K562 (cell line): ENCODE measurements around the gene RARG. TPM values are rescaled to one million over a fixed set of nuclear protein-coding genes. Genes with fewer than 3 reads are reported as not detected.

Experiments used
- CBX5 ChIP-seq: IDR thresholded peaks from 2 replicates; pipeline ENCODE4 v1.6.1; 2014; ENCODE audit warnings: low read depth, borderline replicate concordance
- CHD2 ChIP-seq: IDR thresholded peaks from 2 replicates; pipeline ENCODE4 v1.6.1; 2011; ENCODE audit warnings: low read depth, low read length
- CREB1 ChIP-seq, 2 experiments: sonication (generic) in 1 of 2; formaldehyde crosslinking in 1 of 2; IDR thresholded peaks; 2 replicates each; pipeline versions ENCODE4 v1.6.1 to v1.8.0; 2012 to 2022; ENCODE audit warnings: inconsistent platforms in 1 of 2, mild to moderate bottlenecking in 1 of 2, missing genetic modification reagents in 1 of 2, moderate library complexity in 1 of 2
- HDAC1 ChIP-seq, 2 experiments: fragments of 450-650 bp; IDR thresholded peaks; 2 replicates each; pipeline ENCODE4 v1.6.1; 2016 to 2017; ENCODE audit warnings: inconsistent platforms in 1 of 2, mild to moderate bottlenecking in 1 of 2, moderate library complexity in 1 of 2
- HMG20A ChIP-seq: fragments of 450-650 bp; formaldehyde crosslinking; conservative IDR thresholded peaks from 2 replicates; pipeline ENCODE4 v1.4.0; 2020; ENCODE audit warnings: mild to moderate bottlenecking, mixed read lengths
- KDM4B ChIP-seq, 2 experiments: fragments of 450-650 bp in 1 of 2; sonication (generic) in 1 of 2; IDR thresholded peaks; 2 replicates each; pipeline ENCODE4 v1.6.1; 2016 to 2017; ENCODE audit warnings: borderline replicate concordance in 2 of 2, antibody characterized with exemption in 1 of 2, low read depth in 1 of 2, mild to moderate bottlenecking in 1 of 2
- NELFE ChIP-seq: IDR thresholded peaks from 2 replicates; pipeline ENCODE4 v1.6.1; 2011; ENCODE audit warnings: mild to moderate bottlenecking; ENCODE audit not compliant: insufficient read depth, insufficient read length
- PURB ChIP-seq: sonication (generic); formaldehyde crosslinking; IDR thresholded peaks from 2 replicates; pipeline ENCODE4 v1.9.0; 2021; ENCODE audit warnings: low read depth, mild to moderate bottlenecking, missing genetic modification reagents
- RUNX1 ChIP-seq: sonication (generic); IDR thresholded peaks from 2 replicates; pipeline ENCODE4 v1.6.1; 2016; ENCODE audit warnings: antibody characterized with exemption, low read depth
- SMAD2 ChIP-seq: fragments of 150-350 bp; IDR thresholded peaks from 2 replicates; pipeline ENCODE4 v1.6.1; 2014; ENCODE audit warnings: low read depth, mild to moderate bottlenecking, low read length
- SMAD4 ChIP-seq: fragments of 250-450 bp; sonication (Bioruptor Pico); conservative IDR thresholded peaks from 2 replicates; pipeline ENCODE4 v1.8.0; 2021; ENCODE audit warnings: inconsistent platforms, mild to moderate bottlenecking, moderate library complexity
- SOX6 ChIP-seq: fragments of 450-650 bp; IDR thresholded peaks from 2 replicates; pipeline ENCODE4 v1.6.1; 2014; ENCODE audit warnings: mild to moderate bottlenecking
- SREBF2 ChIP-seq: sonication (generic); formaldehyde crosslinking; IDR thresholded peaks from 2 replicates; pipeline ENCODE4 v1.4.0; 2020; ENCODE audit warnings: mild to moderate bottlenecking, missing genetic modification reagents
- STAG1 ChIP-seq: sonication (generic); formaldehyde crosslinking; IDR thresholded peaks from 2 replicates; pipeline ENCODE4 v1.5.0; 2020; ENCODE audit warnings: missing genetic modification reagents, borderline replicate concordance
- U2AF2 ChIP-seq: fragments of 200-400 bp; formaldehyde crosslinking; optimal IDR thresholded peaks from 2 replicates; pipeline ENCODE3; 2017; ENCODE audit warnings: low read depth, mild to moderate bottlenecking, low read length
- USF2 ChIP-seq: sonication (generic); formaldehyde crosslinking; IDR thresholded peaks from 2 replicates; pipeline ENCODE4 v1.5.0; 2020; ENCODE audit warnings: missing genetic modification reagents
- ZFPM2 ChIP-seq: fragments of 250-450 bp; sonication (Bioruptor Pico); IDR thresholded peaks from 2 replicates; pipeline ENCODE4 v1.5.1; 2022; ENCODE audit warnings: mild to moderate bottlenecking
- ZNF57 ChIP-seq: fragments of 450-650 bp; formaldehyde crosslinking; IDR thresholded peaks from 2 replicates; pipeline ENCODE4 v1.4.0; 2020; ENCODE audit warnings: mild to moderate bottlenecking, moderate library complexity
- ZNF584 ChIP-seq: fragments of 200-800 bp; sonication (Bioruptor generic); IDR thresholded peaks from 2 replicates; pipeline ENCODE4 v1.6.1; 2016; ENCODE audit warnings: low read depth, mild to moderate bottlenecking, missing genetic modification characterization, missing compliant biosample characterization
- ZNF76 ChIP-seq: fragments of 250-450 bp; sonication (Bioruptor Pico); IDR thresholded peaks from 2 replicates; pipeline ENCODE4 v1.4.0; 2020; ENCODE audit warnings: mild to moderate bottlenecking, moderate library complexity, borderline replicate concordance
- ZNF780A ChIP-seq: fragments of 250-450 bp; sonication (Bioruptor Pico); IDR thresholded peaks from 2 replicates; pipeline ENCODE4 v1.5.0; 2021; ENCODE audit warnings: mild to moderate bottlenecking
- polyA plus RNA-seq, 8 experiments: library from polyadenylated mRNA; depleted of rRNA in 4 of 8; stranded (reverse) in 5 of 8; unstranded in 3 of 8; fragments of >200 nt; fragmentation: Nextera tagmentation in 2 of 8; fragmentation: Illumina TruSeq in 1 of 8; extraction: Ambion mirVana in 2 of 8; extraction: Trizol in 1 of 8; gene quantifications; 2 replicates each; pipeline versions ENCODE4 v1.2.1 to v1.2.3, GENCODE V29; 2011 to 2014; ENCODE audit warnings: inconsistent platforms in 1 of 8, missing spikeins in 1 of 8
- total RNA-seq, 7 experiments: library from RNA; depleted of rRNA in 6 of 7; stranded (reverse); fragments of >200 nt in 6 of 7; fragmentation: Illumina TruSeq in 2 of 7; extraction: Trizol in 2 of 7; gene quantifications; 2 replicates each; pipeline versions ENCODE4 v1.2.1 to v1.2.3, GENCODE V29; 2011 to 2021; ENCODE audit warnings: low replicate concordance in 1 of 7
- TF ChIP-seq, protein P1 (sequence below): fragments of 150-350 bp; IDR thresholded peaks from 2 replicates; pipeline ENCODE4 v1.6.1; 2014; ENCODE audit warnings: low read depth, mild to moderate bottlenecking, low read length, borderline replicate concordance
- TF ChIP-seq, protein P2 (sequence below): fragments of 250-450 bp; sonication (Bioruptor Pico); IDR thresholded peaks from 2 replicates; pipeline ENCODE4 v1.9.0; 2021; ENCODE audit warnings: mild to moderate bottlenecking, inconsistent platforms

The RARG gene
- total and polyA plus RNA-seq, 9 of the 15 experiments (the other 6 are each of a cell fraction or from before 2014, with no cell fraction given): 0.18 to 7.6 (median 3.8) TPM

DNA sequence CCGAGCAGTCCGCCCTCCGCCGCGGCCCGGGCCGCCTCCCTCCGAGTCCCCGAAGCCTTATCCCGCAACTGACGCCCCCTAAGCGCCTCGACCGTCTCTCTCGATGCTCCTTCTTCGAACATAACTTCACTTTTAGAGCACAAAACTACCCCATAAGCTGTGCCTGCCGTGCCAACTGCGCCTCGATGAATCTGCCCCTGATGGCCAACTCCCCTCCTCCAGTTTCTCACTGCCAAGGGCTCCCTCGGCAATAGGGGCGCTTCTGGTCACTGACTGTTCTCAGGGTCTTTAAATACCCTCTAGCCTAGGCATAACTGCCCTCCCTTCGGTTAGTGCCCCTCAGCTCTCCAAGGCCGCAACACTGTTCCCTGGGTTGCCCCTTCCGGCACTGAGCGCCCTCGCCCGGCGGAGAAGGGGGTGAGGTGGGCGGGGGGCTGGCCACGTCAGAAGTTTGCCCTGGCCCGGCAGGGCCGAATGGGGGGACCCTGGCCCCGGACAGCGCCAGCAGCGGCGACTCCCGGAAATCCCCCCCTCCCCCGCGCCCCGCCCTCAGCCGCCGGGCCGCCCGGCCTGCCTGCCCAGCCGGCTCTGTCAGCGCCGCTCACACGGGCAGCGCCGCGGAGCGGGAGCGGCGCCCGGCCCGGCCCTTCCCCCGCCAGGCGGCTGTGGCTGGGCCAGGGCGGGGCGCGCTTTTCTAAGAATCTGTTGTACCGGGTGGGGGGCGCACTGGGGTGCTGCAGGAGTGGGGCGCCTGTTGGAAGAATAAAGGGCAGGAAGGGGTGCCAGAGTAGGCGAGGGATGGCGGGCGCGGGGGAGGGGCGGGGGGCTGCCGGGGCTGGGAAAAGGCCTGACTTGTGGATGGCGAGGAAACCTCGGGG is 10.6 kb downstream of the RARG start (continued):
- TF ChIP-seq, protein P1, sequence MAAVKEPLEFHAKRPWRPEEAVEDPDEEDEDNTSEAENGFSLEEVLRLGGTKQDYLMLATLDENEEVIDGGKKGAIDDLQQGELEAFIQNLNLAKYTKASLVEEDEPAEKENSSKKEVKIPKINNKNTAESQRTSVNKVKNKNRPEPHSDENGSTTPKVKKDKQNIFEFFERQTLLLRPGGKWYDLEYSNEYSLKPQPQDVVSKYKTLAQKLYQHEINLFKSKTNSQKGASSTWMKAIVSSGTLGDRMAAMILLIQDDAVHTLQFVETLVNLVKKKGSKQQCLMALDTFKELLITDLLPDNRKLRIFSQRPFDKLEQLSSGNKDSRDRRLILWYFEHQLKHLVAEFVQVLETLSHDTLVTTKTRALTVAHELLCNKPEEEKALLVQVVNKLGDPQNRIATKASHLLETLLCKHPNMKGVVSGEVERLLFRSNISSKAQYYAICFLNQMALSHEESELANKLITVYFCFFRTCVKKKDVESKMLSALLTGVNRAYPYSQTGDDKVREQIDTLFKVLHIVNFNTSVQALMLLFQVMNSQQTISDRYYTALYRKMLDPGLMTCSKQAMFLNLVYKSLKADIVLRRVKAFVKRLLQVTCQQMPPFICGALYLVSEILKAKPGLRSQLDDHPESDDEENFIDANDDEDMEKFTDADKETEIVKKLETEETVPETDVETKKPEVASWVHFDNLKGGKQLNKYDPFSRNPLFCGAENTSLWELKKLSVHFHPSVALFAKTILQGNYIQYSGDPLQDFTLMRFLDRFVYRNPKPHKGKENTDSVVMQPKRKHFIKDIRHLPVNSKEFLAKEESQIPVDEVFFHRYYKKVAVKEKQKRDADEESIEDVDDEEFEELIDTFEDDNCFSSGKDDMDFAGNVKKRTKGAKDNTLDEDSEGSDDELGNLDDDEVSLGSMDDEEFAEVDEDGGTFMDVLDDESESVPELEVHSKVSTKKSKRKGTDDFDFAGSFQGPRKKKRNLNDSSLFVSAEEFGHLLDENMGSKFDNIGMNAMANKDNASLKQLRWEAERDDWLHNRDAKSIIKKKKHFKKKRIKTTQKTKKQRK: no peak
- TF ChIP-seq CHD2: no peak
- no peak for TF ChIP-seq SMAD2
- TF ChIP-seq U2AF2: no peak
- TF ChIP-seq STAG1 (CRISPR knock-in tag): no peak
- TF ChIP-seq, protein P2, sequence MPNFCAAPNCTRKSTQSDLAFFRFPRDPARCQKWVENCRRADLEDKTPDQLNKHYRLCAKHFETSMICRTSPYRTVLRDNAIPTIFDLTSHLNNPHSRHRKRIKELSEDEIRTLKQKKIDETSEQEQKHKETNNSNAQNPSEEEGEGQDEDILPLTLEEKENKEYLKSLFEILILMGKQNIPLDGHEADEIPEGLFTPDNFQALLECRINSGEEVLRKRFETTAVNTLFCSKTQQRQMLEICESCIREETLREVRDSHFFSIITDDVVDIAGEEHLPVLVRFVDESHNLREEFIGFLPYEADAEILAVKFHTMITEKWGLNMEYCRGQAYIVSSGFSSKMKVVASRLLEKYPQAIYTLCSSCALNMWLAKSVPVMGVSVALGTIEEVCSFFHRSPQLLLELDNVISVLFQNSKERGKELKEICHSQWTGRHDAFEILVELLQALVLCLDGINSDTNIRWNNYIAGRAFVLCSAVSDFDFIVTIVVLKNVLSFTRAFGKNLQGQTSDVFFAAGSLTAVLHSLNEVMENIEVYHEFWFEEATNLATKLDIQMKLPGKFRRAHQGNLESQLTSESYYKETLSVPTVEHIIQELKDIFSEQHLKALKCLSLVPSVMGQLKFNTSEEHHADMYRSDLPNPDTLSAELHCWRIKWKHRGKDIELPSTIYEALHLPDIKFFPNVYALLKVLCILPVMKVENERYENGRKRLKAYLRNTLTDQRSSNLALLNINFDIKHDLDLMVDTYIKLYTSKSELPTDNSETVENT (CRISPR knock-in tag): no peak
- TF ChIP-seq HMG20A (CRISPR knock-in tag): no peak
- TF ChIP-seq KDM4B (IDR thresholded peaks at IDR 0.05; ENCODE audit: borderline replicate concordance in 2 of 2, low read depth in 1 of 2): no peak
- no peak for TF ChIP-seq SOX6
- no peak for TF ChIP-seq ZNF57 (CRISPR knock-in tag)
- TF ChIP-seq USF2 (CRISPR knock-in tag): no peak
- no peak for TF ChIP-seq ZFPM2 (CRISPR knock-in tag)
- no peak for TF ChIP-seq CREB1 (IDR thresholded peaks at IDR 0.05)
- TF ChIP-seq CREB1 (CRISPR knock-in tag; IDR thresholded peaks at IDR 0.05): no peak
- TF ChIP-seq ZNF780A (CRISPR knock-in tag): no peak
- TF ChIP-seq ZNF76 (CRISPR knock-in tag): no peak
- TF ChIP-seq CBX5: no peak
- TF ChIP-seq SMAD4 (CRISPR knock-in tag): peak; percentile 64
- TF ChIP-seq NELFE: no peak
- no peak for TF ChIP-seq ZNF584 (CRISPR knock-in tag)
- peak in 1 of 2 experiments; percentile 66; a peak in 1 of 4 replicates for TF ChIP-seq HDAC1 (IDR thresholded peaks at IDR 0.05)
- no peak for TF ChIP-seq SREBF2 (CRISPR knock-in tag)
- TF ChIP-seq PURB (CRISPR knock-in tag): no peak
- TF ChIP-seq RUNX1: no peak
